Right ventricle myocardium inferior (tissue), 1 donor: ENCODE measurements around the gene PSMB10. TPM values are rescaled to one million over a fixed set of nuclear protein-coding genes. Genes with fewer than 3 reads are reported as not detected.
"Not testable (repeated sequence)": the region's sequence is repeated elsewhere in the genome, so short reads cannot be mapped to it uniquely, and the experiment has no call there.

ENCODE experiments used
- ATAC-seq: fragments of 200-7000 bp; cut with Tn5 transposase; one replicate; pipeline ENCODE4 v1.9.1; 2020; ENCODE audit warnings: mild to moderate bottlenecking, moderate library complexity
- DNase-seq: peaks from one replicate; pipeline ENCODE4 v3.0.0; 2021; ENCODE audit errors: missing footprints
- intact Hi-C: fragments of 100-400 bp; cut with DNase I; formaldehyde crosslinking; loops from one replicate; pipeline ENCODE4 v1.11.0; 2022
- total RNA-seq: library from RNA; stranded (reverse); fragmentation: NEBNext Ultra II Directional; extraction: Animal tissue kit (Norgen Biotek cat#: 25700); gene quantifications from one replicate; pipeline ENCODE4 v1.2.1, GENCODE V29; 2021
- donor health status: DM: no; HTN: yes; CAD: no; lungs with severe emphysema.

PSMB10 gene
- total RNA-seq, 1 donor from 2014 or later: 59.3 TPM

DNA sequence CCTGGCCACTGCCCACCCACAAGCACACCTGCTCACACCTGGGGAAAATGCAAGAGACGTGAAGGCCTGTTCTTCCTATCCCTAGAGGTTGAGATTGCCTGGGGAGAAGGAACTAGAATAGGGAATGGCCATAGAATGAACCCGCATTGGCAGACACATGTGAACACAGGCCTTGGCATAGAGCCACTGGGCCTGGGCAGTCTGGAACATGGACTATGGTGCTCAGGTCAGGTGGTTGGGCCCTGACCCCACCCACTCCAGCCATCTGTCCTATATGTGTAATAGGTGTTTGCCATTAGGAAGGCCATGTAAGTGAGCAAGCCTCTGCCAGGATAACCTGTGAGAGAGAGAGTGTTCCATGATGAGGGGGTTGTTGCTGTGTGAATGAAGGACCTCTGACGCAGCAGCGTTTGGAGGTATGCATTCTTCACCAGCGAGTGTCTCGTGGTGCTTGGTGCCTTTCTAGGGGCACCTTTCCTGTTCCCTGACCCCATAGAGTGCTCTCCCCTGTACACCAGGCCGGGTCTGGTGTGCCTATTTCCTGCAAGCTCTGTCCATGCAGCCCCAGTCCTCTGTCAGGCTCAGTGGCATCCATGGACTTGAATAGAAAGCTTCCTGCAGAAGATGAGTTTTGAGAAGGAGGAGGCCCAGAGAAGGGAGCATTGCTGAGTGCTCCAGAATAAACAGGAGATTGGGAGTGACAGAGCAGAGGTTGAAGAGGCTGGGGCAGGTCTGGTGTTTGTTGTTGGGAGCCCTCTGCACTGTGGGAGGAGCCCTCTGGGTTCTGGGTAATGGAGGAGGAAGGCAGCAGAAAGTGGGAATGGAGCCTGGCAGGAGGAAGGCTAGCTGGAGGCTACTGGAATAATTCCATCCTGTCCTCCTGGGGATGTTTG lies 20.6 kb downstream of the PSMB10 start:
- intact Hi-C loops: no loop called here

DNA sequence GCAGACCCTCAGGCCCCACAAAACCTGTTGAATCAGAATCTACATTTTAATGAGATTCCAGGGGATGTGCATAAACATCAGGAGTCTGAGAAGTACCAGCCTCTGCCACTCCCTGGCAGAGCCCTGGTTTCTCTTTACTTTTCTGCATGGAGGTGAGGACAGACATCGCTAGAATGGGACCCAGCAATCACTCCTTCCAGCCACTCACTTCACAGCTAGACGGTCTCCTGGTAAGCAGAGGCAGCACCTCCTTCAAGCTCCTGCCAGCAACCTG lies 21.2 kb downstream of the PSMB10 start:
- DNase-seq, ATAC-seq, intact Hi-C loops: not testable (repeated sequence)

More for the DNA sequence above, 20.6 kb downstream of the PSMB10 start:
- no peak for ATAC-seq
- DNase-seq: no peak

DNA sequence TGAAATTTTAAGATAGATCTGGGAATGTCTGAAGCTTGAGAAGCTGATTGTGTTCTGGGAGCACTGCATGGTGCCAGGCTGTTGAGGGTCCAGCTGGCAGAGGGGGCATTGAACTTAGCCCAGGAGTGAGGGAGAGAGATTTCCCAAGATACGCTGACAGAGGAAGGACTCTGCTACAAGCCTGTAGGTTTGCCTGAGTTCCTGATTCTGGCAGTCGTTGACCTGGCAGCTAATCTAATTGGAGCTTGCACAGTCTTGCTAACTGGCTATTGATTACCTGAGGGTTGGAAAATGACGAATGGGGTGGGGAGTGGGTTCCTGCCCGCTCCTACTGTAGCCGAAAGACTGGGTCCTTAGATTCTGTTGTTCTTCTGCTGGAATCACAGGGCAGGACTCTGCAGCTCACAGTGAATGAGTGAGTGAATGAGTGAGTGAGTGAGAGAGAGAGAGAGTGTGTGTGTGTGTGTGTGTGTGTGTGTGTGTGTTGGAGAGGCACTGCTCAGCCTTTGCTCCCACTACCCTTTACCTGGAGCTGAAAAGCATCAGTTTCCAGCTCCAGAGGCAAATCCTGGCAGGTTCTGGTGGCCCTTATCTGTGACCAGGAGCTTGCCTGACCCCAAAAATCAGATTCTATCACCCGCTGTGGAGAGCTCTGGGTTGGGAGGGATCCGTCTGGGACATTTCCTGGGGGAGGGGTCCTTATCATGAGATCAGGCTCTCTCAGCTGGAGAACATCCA lies 21.7 kb downstream of the PSMB10 start:
- ATAC-seq (no peak), DNase-seq (no peak)
- intact Hi-C loops: no loop called here

DNA sequence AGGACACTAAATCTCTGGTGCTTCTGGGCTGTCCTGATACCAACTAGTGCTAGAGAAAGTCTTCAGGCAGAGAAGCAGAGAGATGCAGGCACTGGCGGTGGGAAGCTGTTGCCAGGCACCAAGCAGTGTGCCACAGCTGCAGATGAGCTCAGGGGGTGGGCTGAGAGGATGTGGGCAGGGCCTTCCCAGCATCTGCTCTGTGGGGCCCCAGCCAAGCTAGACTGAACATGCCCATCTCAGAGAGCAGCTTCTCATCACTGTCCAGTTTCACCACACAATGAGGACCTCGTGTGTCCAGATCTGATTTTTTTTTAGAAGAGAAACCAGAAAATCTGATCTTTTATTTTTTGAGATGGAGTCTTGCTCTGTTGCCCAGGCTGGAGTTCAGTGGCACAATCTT lies 26.5 kb downstream of the PSMB10 start:
- intact Hi-C loops: no loop called here
- no peak for ATAC-seq
- DNase-seq: no peak

DNA sequence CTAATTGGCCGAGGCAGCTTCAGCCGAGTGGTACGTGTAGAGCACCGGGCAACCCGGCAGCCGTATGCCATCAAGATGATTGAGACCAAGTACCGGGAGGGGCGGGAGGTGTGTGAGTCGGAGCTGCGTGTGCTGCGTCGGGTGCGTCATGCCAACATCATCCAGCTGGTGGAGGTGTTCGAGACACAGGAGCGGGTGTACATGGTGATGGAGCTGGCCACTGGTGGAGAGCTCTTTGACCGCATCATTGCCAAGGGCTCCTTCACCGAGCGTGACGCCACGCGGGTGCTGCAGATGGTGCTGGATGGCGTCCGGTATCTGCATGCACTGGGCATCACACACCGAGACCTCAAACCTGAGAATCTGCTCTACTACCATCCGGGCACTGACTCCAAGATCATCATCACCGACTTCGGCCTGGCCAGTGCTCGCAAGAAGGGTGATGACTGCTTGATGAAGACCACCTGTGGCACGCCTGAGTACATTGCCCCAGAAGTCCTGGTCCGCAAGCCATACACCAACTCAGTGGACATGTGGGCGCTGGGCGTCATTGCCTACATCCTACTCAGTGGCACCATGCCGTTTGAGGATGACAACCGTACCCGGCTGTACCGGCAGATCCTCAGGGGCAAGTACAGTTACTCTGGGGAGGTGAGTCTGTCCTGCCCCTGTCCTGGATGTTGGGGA lies 27.5 kb downstream of the PSMB10 start:
- no peak for ATAC-seq
- intact Hi-C loops: no loop called here

DNA sequence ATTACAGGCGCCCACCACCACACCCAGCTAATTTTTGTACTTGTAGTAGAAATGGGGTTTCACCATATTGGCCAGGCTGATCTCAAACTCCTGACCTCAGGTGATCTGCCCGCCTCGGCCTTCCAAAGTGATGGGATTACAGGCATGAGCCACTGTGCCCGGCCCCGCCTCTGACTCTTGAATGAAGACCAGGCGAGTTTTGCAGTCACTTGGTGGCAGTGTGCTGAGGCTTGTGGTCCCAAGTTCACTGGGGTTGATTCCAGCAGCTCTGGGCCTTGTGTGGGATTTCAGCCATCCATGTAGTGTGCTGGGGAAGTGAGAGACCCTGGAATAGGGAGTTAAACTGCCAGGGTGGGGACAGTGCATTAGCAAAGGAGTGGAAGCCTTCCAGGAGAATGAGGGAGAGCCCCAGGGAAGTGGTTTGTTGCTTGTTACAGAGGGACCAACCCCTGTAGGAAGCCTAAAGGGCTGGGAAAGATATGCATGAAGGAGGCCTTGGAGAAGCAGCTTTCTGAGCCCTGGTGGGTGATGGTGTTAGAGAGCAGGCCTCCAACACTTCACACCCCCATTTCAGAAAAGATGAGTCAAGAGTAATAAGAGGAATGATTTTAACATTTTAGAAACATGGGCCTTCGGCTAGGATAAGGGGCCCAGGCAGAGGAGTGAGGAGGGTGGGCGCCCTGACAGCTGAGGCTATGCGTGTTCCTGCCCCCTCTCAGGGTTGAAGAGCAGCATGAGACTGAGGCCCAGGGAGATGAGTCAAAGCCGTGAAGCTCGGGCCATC lies 29.1 kb downstream of the PSMB10 start:
- intact Hi-C loops: no loop called here
- DNase-seq: no peak
- no peak for ATAC-seq

More for the DNA sequence above, 27.5 kb downstream of the PSMB10 start:
- DNase-seq: no peak

DNA sequence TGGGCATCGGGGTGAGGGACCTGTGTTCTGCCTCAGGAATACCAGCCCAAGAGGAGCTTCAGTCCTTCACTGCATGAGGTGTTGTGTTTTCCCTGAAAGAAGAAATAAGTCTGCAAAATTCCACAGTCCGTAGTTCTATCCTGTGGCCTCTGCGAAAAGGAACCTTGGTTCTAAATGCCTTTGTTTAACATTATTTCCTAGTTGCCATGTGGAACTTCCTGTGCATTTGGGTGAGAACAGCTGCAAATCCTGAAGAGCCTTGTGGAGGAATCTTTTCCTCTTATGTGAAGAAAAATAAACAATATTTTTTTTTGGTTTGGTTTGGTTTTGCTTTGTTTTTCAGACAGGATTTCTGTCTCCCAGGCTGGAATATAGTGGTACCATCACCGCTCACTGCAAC lies 33.8 kb downstream of the PSMB10 start:
- DNase-seq (no peak), ATAC-seq (no peak)
- intact Hi-C loops: no loop called here

DNA sequence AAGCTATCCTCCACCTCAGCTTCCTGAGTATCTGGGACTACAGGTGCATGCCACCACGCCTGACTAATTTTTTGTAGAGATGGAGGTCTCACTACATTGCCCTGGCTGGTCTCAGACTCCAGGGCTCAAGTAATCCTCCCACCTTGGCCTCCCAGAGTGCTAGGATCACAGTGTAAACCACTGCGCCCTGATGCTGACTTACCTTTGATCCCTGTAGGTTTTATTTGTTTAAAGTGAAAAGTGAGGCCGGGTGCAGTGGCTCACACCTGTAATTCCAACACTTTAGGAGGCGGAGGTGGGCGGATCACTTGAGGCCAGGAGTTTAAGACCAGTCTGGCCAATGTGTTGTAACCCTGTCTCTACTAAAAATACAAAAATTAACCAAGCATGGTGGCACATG lies 34.9 kb downstream of the PSMB10 start:
- ATAC-seq: no peak
- no peak for DNase-seq
- intact Hi-C loops: no loop called here

DNA sequence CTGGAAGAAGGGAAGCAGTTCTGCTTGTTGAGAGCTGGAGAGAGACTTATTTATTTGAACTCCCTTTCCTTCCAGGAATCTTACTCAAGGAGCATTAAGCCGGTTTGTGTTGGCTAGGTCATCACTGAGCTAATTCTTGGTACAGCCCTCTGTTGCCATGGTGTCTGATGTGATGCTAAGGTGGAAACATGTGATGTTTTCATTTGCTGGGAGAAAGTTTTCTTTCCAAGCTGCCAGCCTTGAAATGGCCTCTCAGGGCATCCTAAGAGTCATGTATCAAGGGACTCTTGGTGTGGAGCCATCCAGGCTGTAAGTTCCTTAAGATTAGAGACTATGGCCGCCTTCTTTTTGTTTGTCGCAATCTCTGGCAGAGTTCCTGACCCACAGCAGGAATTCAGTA lies 39.4 kb downstream of the PSMB10 start:
- no peak for DNase-seq
- intact Hi-C loops: no loop called here
- ATAC-seq: no peak

DNA sequence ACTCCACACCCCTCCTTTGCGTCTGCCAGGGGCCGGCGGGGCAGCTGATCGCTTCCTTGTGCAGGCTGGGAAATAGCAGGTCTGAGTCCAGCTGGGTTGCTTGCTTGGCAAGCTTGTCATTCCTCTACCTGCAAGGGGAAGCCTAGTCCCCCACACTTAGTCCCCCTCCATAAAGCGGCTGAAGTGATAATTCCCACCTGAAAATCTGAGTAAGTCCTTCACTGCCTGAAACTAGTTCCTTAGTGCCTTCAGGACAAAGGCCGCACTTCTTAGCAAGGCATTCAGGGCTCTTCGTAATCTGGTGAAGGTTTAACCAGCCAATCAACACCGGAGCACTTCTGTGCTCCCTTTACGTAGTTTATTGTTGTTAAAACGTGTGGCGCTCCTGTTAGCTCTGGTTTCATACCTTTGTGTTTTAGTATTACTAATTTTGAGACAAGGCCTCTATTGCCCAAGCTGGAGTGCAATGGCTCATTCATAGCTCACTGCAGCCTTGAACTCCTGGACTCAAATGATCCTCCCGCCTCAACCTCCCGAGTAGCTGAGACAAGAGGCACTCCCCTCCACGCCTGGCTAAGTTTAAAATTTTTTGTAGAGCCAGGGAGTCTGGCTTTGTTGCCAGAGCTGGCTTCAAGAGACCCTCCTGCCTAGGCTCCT lies 42.8 kb downstream of the PSMB10 start:
- intact Hi-C loops: loop anchor here (2.0 kb wide), 1 partner anchor 129 kb away; the partner anchor contains the start of genes DDX28 and DUS2
- DNase-seq (no peak), ATAC-seq (peak; percentile 33)

DNA sequence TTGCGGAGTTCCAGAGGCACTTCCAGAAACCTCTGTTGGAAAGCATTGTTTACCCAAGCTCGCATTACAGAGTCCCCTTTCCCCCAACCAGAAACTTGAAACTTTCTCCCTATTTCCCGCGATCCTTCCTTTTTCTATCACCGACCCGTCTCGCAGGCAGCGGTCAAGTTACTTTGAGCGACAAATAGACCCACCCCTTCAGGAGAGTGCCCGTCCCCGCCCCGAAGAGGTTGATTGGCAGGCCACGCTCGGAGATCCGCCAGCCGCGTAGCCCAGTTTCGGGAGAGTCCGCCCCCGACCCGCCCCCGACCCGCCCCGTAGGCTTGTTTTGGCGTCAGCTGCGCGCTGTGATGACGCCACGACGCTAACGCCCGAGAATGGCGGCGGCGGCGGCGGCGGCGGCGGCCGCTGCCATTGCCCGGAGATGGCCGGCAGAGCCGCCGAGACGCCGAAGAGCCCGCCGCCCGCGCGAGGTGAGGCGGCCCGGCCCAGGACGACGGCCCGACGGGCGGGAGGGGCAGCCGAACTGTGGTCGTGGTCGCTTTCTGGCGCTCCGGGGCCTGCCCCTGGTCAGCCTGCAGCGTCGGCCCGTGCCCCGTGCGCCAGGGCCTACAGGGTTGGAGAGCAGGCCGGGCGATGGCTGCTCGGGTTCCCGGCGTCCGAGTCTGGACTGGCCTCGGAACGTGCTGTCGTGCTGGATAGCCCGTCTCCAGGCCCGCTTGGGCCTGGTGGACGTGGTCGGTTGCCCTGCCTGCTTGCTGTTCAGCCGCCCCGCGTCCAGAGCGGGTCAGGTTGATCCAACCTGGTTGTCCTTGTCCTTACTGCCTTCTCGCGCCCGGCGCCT lies 43.5 kb downstream of the PSMB10 start, which contains the start of gene PSKH1:
PSKH1 (plus strand) TSS at position 356 of the 844 bp plus-strand sequence. CDS start 15,496 bp downstream, outside the sequence.
- intact Hi-C loops: loop anchor here (2.0 kb wide), 1 partner anchor 130 kb away; the partner anchor contains the start of genes DDX28 and DUS2
- ATAC-seq: peak; percentile 98

DNA sequence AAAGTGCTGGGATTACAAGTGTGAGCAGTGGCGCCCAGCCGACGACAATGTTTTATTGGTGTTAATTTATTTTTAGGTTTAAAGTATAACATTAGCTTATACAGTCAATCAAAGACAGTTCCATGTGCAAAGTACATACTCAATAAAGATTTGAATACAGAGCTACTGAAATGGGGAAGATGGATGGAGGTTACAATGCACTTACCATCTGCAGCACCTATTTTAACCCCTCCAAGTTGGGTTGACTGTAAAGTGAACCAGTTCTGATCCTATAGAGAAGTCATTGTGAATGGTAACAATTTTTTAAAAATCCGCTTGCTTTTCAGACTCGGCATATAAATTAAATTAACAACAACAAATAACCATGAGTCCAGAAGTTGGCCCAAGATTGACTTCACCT lies 44.3 kb downstream of the PSMB10 start:
- no peak for ATAC-seq
- intact Hi-C loops: loop anchor here (2.0 kb wide), 1 partner anchor 130 kb away; the partner anchor contains the start of genes DDX28 and DUS2
- DNase-seq: no peak

More for the DNA sequence above, 43.5 kb downstream of the PSMB10 start, which contains the start of gene PSKH1:
- DNase-seq: peak; percentile 98

DNA sequence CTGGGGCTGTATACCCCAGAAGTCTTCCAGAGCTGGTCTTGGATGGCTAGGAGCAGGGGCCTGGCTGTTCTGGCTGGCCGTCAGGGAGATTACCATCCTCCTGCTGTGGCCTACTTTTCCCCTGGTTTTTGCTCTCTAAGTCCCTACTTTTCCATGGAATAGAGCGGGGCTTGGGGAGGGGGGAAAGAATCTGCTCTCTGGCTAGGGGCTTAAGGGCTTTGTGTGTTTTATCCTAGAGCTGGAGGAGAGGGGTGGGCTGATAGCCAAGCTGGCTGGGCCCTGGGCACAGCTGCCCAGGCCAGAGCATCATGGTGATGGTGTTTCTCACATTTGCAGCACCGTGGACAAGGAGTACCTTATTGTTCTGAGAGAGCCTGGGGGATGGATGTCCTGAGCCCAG lies 48.3 kb downstream of the PSMB10 start:
- intact Hi-C loops: no loop called here
- ATAC-seq (no peak), DNase-seq (no peak)

DNA sequence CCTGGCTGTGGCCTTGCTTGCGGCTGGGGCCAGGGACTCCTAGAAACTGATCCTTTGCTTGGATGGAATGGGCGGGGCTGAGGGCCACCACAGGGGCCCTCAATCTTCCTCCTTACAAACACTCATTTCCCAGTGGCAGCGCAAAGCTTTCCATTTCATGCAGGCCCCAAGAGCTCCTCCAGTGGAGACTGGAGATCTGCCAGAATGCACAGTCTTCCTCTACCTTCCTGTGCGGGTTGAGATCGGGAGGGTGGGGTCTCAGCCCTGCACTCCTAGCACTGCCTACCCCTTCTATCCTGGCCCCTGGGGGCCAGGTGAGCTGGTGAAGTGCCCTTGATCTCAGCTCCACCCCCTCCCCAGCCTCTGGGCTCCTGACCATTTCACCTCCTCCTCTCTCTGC lies 50.3 kb downstream of the PSMB10 start:
- ATAC-seq (no peak), DNase-seq (no peak)
- intact Hi-C loops: no loop called here

DNA sequence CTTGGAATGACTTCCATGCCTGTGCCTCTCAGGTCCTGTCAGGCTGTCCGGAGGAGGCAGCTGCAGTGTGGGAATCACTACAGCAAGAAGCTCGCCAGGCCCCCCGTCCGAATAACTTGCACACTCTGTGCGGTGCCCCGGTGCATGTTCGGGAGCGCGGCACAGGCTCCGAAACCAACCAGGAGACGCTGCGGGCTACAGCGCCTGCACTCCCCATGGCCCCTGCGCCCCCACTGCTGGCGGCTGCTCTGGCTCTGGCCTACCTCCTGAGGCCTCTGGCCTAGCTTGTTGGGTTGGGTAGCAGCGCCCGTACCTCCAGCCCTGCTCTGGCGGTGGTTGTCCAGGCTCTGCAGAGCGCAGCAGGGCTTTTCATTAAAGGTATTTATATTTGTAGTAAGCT lies 50.7 kb downstream of the PSMB10 start:
- DNase-seq (no peak), ATAC-seq (no peak)
- intact Hi-C loops: loop anchor here (2.0 kb wide), 1 partner anchor 43 kb away; no protein-coding TSS in a partner anchor

DNA sequence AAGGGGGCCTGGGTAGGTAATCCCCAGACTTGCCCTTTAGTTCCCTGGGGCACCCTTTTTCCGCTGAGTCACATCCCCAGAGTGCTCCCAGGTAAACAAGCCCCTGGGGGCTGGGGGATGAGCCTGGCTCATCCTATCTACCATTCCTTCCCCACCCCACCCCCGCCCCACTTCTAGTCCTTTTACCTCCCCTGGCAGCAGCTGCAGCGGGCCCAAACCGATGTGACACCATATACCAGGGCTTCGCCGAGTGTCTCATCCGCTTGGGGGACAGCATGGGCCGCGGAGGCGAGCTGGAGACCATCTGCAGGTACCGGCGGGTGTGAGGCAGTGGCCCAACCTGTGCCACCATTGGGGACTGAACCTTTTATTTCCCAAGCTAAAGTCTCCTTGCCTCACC lies 51.1 kb downstream of the PSMB10 start:
- intact Hi-C loops: loop anchor here (2.0 kb wide), 1 partner anchor 43 kb away; no protein-coding TSS in a partner anchor
- DNase-seq (no peak), ATAC-seq (no peak)

DNA sequence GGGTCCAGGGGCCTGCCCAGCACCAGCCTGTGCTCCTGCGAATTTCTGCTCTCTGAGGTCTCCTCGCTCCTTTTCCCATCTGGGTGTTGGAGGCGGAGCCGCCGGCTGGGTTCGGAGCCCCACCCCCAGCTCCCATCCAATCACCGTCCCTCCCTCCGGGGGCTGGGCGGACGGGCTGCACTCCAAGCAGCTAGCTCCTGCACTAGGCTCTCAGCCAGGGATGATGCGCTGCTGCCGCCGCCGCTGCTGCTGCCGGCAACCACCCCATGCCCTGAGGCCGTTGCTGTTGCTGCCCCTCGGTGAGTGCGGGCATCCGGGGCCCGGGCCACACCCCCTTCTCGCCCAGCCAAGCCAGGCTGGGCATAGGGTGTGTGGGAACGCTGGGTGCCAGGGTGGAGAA lies 52.0 kb downstream of the PSMB10 start, which contains the start of gene NRN1L:
NRN1L (plus strand) TSS at position 202 of the 400 bp plus-strand sequence; CDS start at position 221, 19 bp downstream.
- intact Hi-C loops: loop anchor here (2.0 kb wide), 1 partner anchor 44 kb away; no protein-coding TSS in a partner anchor

More for the DNA sequence above, 52.0 kb downstream of the PSMB10 start, which contains the start of gene NRN1L:
- DNase-seq (peak; percentile 89), ATAC-seq (peak; percentile 78)
